Right atrium auricular region (tissue), 2 donors: Measurements from ENCODE around the gene GFOD1. TPM values are rescaled to one million over a fixed set of nuclear protein-coding genes. Genes with fewer than 3 reads are reported as not detected.
A peak's percentile ranks its signal among the peaks of the same experiment; 100 is the strongest.
"Not testable (repeated sequence)": the region's sequence is repeated elsewhere in the genome, so short reads cannot be mapped to it uniquely, and the experiment has no call there.

Source experiments
- DNase-seq: peaks from one replicate; pipeline ENCODE4 v3.0.0-alpha.2; 2019; ENCODE audit warnings: low spot score
- H3K27ac ChIP-seq, 2 donors: fragments of 200-600 bp; sonication (generic); 1 replicate in 1 of 2; 2 replicates in 1 of 2; pipeline ENCODE4 v1.5.1; 2016 to 2019
- H3K27me3 ChIP-seq, 2 donors: fragments of 200-600 bp; sonication (generic); one replicate each; pipeline versions ENCODE4 v1.5.1 to v1.6.0; 2017 to 2019
- H3K36me3 ChIP-seq: fragments of 200-600 bp; sonication (generic); one replicate; pipeline ENCODE4 v1.5.1; 2016
- H3K4me1 ChIP-seq, 2 donors: fragments of 200-600 bp; sonication (generic); one replicate each; pipeline versions ENCODE4 v1.5.1 to v1.6.0; 2017 to 2019
- H3K4me3 ChIP-seq, 2 donors: fragments of 200-600 bp; sonication (generic); 1 replicate in 1 of 2; 2 replicates in 1 of 2; pipeline ENCODE4 v1.5.1; 2017 to 2019; ENCODE audit warnings: mild to moderate bottlenecking in 1 of 2, moderate library complexity in 1 of 2
- H3K9me3 ChIP-seq, 2 donors: fragments of 200-600 bp; sonication (generic); one replicate each; pipeline ENCODE4 v1.5.1; 2019
- total RNA-seq, 2 donors: library from RNA; depleted of rRNA; stranded (reverse); fragments of >200 nt; gene quantifications; one replicate each; pipeline ENCODE4 v1.1.0, GENCODE V29; 2016
- TF ChIP-seq, protein P1 (sequence below), 2 donors: fragments of 200-600 bp; sonication (generic); IDR thresholded peaks; one replicate each; pipeline ENCODE4 v1.5.1; 2019; ENCODE audit warnings: antibody characterized with exemption in 2 of 2

GFOD1 gene
- total RNA-seq, 2 donors from 2014 or later, result 66.2 to 96.3 TPM

- TF ChIP-seq, protein P1, sequence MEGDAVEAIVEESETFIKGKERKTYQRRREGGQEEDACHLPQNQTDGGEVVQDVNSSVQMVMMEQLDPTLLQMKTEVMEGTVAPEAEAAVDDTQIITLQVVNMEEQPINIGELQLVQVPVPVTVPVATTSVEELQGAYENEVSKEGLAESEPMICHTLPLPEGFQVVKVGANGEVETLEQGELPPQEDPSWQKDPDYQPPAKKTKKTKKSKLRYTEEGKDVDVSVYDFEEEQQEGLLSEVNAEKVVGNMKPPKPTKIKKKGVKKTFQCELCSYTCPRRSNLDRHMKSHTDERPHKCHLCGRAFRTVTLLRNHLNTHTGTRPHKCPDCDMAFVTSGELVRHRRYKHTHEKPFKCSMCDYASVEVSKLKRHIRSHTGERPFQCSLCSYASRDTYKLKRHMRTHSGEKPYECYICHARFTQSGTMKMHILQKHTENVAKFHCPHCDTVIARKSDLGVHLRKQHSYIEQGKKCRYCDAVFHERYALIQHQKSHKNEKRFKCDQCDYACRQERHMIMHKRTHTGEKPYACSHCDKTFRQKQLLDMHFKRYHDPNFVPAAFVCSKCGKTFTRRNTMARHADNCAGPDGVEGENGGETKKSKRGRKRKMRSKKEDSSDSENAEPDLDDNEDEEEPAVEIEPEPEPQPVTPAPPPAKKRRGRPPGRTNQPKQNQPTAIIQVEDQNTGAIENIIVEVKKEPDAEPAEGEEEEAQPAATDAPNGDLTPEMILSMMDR (IDR thresholded peaks at IDR 0.05), result no peak
- no peaks in the 10 kb centered on the region for H3K27me3 ChIP-seq
- peaks cover 0 to 20% of the 10 kb centered on the region in 2 donors for H3K4me1 ChIP-seq
- H3K36me3 ChIP-seq, result no peaks in the 10 kb centered on the region
- H3K9me3 ChIP-seq, result no peaks in the 10 kb centered on the region
- no peak overlapping the region for H3K4me3 ChIP-seq
- no peak for DNase-seq
- peak overlapping the region in 1 of 2 donors; percentile 91 for H3K27ac ChIP-seq
Measured at GRCh38 chr6:13515912-13516311, 28.5 kb upstream of the GFOD1 start.

GRCh38 chr6:13513626-13514502 is 26.5 kb upstream of the GFOD1 start:
- peaks cover 0 to 26% of the 10 kb centered on the region in 2 donors for H3K4me1 ChIP-seq
- peak overlapping the region in 1 of 2 donors; percentile 42 for H3K4me3 ChIP-seq
- H3K36me3 ChIP-seq, result no peaks in the 10 kb centered on the region
- H3K27me3 ChIP-seq, result no peaks in the 10 kb centered on the region
- TF ChIP-seq, protein P1 (IDR thresholded peaks at IDR 0.05), result no peak
- no peaks in the 10 kb centered on the region for H3K9me3 ChIP-seq
- peak overlapping the region in 1 of 2 donors; percentile 91 for H3K27ac ChIP-seq
- no peak for DNase-seq

GRCh38 chr6:13512900-13513299 is 25.5 kb upstream of the GFOD1 start:
- TF ChIP-seq, protein P1 (IDR thresholded peaks at IDR 0.05), result no peak
- H3K27me3 ChIP-seq, result no peaks in the 10 kb centered on the region
- H3K27ac ChIP-seq, result peak overlapping the region in 1 of 2 donors; percentile 91
- H3K9me3 ChIP-seq, result no peaks in the 10 kb centered on the region
- no peak for DNase-seq
- peak overlapping the region; percentile 37 to 42 for H3K4me3 ChIP-seq
- H3K4me1 ChIP-seq, result peaks cover 0 to 36% of the 10 kb centered on the region in 2 donors
- no peaks in the 10 kb centered on the region for H3K36me3 ChIP-seq

DNA sequence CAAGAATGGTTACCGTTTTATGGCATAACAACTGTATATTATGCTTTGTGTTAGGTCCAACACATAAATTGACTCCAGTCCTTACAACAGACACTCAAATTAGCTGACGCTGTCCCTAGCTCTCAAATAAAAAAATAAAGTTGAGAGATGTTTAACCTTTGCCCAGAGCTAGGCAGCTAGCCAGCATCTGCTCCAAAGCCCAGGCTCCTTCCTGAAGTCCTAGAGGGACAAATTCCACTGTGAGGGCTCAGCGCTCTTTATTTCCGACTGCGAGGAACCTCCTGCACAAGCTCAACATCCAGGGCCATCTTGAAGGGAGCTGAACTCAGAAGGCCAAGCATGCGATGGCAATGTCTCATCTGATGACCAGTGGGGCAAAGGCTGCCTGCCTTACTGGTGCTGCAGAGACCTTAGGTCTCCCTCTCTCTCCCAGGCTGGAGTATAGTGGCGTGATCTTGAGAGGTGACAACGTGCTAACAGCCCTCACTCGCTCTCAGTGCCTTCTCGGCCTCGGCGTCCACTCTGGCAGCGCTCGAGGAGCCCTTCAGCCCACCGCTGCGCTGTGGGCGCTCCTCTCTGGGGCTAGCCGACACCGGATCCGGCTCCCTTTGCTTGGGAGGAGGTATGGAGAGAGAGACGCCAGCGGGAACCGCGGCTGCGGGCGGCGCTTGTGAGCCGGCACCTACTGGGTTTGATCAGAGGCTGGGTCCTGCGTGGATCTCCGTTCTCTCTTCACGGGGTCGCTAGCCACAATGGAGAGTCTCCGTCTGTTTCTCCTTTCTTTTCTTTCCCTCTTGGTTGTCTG is 24.7 kb upstream of the GFOD1 start:
- DNase-seq, result no peak

DNA sequence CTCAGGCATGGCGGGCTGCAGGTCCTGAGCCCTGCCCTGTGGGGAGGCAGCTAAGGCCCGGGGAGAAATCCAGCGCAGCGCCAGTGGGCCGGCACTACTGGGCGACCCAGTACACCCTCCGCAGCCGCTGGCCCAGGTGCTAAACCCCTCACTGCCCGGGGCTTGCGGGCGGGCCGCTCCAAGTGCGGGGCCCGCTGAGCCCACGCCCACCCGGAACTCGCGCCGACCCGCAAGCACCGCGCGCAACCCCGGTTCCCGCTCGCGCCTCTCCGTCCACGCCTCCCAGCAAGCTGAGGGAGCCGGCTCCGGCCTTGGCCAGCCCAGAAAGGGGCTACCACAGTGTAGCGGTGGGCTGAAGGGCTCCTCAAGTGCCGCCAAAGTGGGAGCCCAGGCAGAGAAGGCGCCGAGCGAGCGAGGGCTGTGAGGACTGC is 23.8 kb upstream of the GFOD1 start:
- H3K4me3 ChIP-seq, DNase-seq, H3K27me3 ChIP-seq, H3K9me3 ChIP-seq, H3K36me3 ChIP-seq: not testable (repeated sequence)
- Histone ChIP-seq H3K4me1 (peaks cover 0 to 36% of the 10 kb centered on the region in 2 donors), H3K27ac (peak overlapping the region; percentile 63 to 91)

More for the DNA sequence above, 24.7 kb upstream of the GFOD1 start:
- Histone ChIP-seq H3K27ac (peak overlapping the region; percentile 63 to 91), H3K36me3 (no peaks in the 10 kb centered on the region), H3K4me3 (peak overlapping the region; percentile 37 to 42), H3K9me3 (no peaks in the 10 kb centered on the region), H3K4me1 (peaks cover 0 to 36% of the 10 kb centered on the region in 2 donors), H3K27me3 (no peaks in the 10 kb centered on the region)
- TF ChIP-seq, protein P1 (IDR thresholded peaks at IDR 0.05), result no peak

GRCh38 chr6:13510433-13510832 is 23.0 kb upstream of the GFOD1 start:
- not testable (repeated sequence) for H3K27me3 ChIP-seq, H3K4me3 ChIP-seq, DNase-seq, H3K27ac ChIP-seq, H3K9me3 ChIP-seq, H3K36me3 ChIP-seq
- H3K4me1 ChIP-seq, result peaks cover 0 to 38% of the 10 kb centered on the region in 2 donors
